Measurements from ENCODE around the gene PRPF40A.
A peak's percentile ranks its signal among the peaks of the same experiment; 100 is the strongest.

Gene PRPF40A

GRCh38 chr2:152695763-152696162 is 21.5 kb downstream of the PRPF40A start:
- intact Hi-C loops (cut with DNase I; ENCODE audit: low total_unique reads), result no loop called here
- Histone ChIP-seq H3K4me1 (peaks cover 0 to 20% (median 0%) of the 10 kb centered on the region in 4 donors), H3K27me3 (no peaks in the 10 kb centered on the region), H3K4me3 (no peak overlapping the region), H3K36me3 (peaks cover 0 to 18% (median 0%) of the 10 kb centered on the region in 3 donors), H3K9me3 (no peaks in the 10 kb centered on the region), H3K27ac (no peak overlapping the region)
- DNase-seq, result no peak
- no peak for TF ChIP-seq CTCF (IDR thresholded peaks at IDR 0.05)

- Histone ChIP-seq H3K4me3 (peak overlapping the region; percentile 18 to 23), H3K27ac (peak overlapping the region in 1 of 2 donors; percentile 23), H3K27me3 (no peaks in the 10 kb centered on the region), H3K9me3 (no peaks in the 10 kb centered on the region), H3K4me1 (peaks cover 0 to 20% (median 0%) of the 10 kb centered on the region in 4 donors), H3K36me3 (peaks cover 0 to 18% (median 0%) of the 10 kb centered on the region in 3 donors)
- TF ChIP-seq CTCF (IDR thresholded peaks at IDR 0.05), result no peak
- intact Hi-C loops (cut with DNase I; ENCODE audit: low total_unique reads), result no loop called here
- DNase-seq, result no peak
These were observed 23.1 kb downstream of the PRPF40A start for GRCh38 chr2:152694161-152694661.

GRCh38 chr2:152693033-152693432 is 24.2 kb downstream of the PRPF40A start:
- TF ChIP-seq CTCF (IDR thresholded peaks at IDR 0.05), result no peak
- H3K9me3 ChIP-seq, result no peaks in the 10 kb centered on the region
- intact Hi-C loops (cut with DNase I; ENCODE audit: low total_unique reads), result no loop called here
- no peaks in the 10 kb centered on the region for H3K27me3 ChIP-seq
- peaks cover under 1 to 18% (median 2%) of the 10 kb centered on the region in 3 donors for H3K36me3 ChIP-seq
- peaks cover 0 to 20% (median 0%) of the 10 kb centered on the region in 4 donors for H3K4me1 ChIP-seq
- no peak overlapping the region for H3K4me3 ChIP-seq
- DNase-seq, result no peak
- no peak overlapping the region for H3K27ac ChIP-seq

- Histone ChIP-seq H3K9me3 (no peaks in the 10 kb centered on the region), H3K27me3 (no peaks in the 10 kb centered on the region), H3K4me3 (no peak overlapping the region), H3K27ac (no peak overlapping the region), H3K36me3 (peaks cover 6 to 8% (median 6%) of the 10 kb centered on the region in 3 donors), H3K4me1 (no peaks in the 10 kb centered on the region)
- no peak for TF ChIP-seq CTCF (IDR thresholded peaks at IDR 0.05)
- intact Hi-C loops (cut with DNase I; ENCODE audit: low total_unique reads), result no loop called here
- DNase-seq, result no peak
These were observed 30.9 kb downstream of the PRPF40A start for GRCh38 chr2:152686321-152686720.

GRCh38 chr2:152683400-152683799 is 33.9 kb downstream of the PRPF40A start:
- no peaks in the 10 kb centered on the region for H3K4me1 ChIP-seq
- H3K4me3 ChIP-seq, result no peak overlapping the region
- DNase-seq, result no peak
- no peak for TF ChIP-seq CTCF (IDR thresholded peaks at IDR 0.05)
- H3K9me3 ChIP-seq, result no peaks in the 10 kb centered on the region
- intact Hi-C loops (cut with DNase I; ENCODE audit: low total_unique reads), result no loop called here
- peaks cover 31 to 36% (median 33%) of the 10 kb centered on the region in 3 donors for H3K36me3 ChIP-seq
- no peaks in the 10 kb centered on the region for H3K27me3 ChIP-seq
- H3K27ac ChIP-seq, result no peak overlapping the region

- Histone ChIP-seq H3K4me1 (no peaks in the 10 kb centered on the region), H3K9me3 (no peaks in the 10 kb centered on the region), H3K27me3 (no peaks in the 10 kb centered on the region), H3K4me3 (no peak overlapping the region), H3K27ac (no peak overlapping the region), H3K36me3 (peaks cover 30 to 37% (median 32%) of the 10 kb centered on the region in 3 donors)
- no peak for DNase-seq
- TF ChIP-seq CTCF (IDR thresholded peaks at IDR 0.05), result no peak
- intact Hi-C loops (cut with DNase I; ENCODE audit: low total_unique reads), result no loop called here
These were observed 34.6 kb downstream of the PRPF40A start for GRCh38 chr2:152682663-152683062.

All from tibial artery (tissue), 4 donors.